Fibroblast of lung (primary cell): ENCODE data around the gene ASTN1.

Source experiments
- CTCF ChIP-seq, 2 donors: IDR thresholded peaks in 1 of 2; conservative IDR thresholded peaks in 1 of 2; 1 replicate in 1 of 2; 2 replicates in 1 of 2; pipeline ENCODE4 v1.5.1; 2011 to 2012; ENCODE audit warnings: low read length in 2 of 2, control low read depth in 1 of 2, inconsistent platforms in 1 of 2, low read depth in 1 of 2, mild to moderate bottlenecking in 1 of 2
- EZH2 ChIP-seq: IDR thresholded peaks from 2 replicates; pipeline ENCODE4 v1.5.1; 2012; ENCODE audit warnings: low read length, control low read depth, mild to moderate bottlenecking; ENCODE audit errors: missing control alignments

GRCh38 chr1:177183836-177184235 lies 19.3 kb upstream of the ASTN1 start:
- no peak for TF ChIP-seq CTCF (conservative IDR thresholded peaks at IDR 0.05 in 1 of 2, IDR thresholded peaks at IDR 0.05 in 1 of 2; ENCODE audit: low read depth in 1 of 2, low read length in 2 of 2)
- TF ChIP-seq EZH2: no peak
